Ishikawa (cell line): ENCODE results near the gene ADAM17.

Experiments used
- CEBPB ChIP-seq: IDR thresholded peaks from 2 replicates; pipeline ENCODE4 v1.6.1; 2012
- CREB1 ChIP-seq: IDR thresholded peaks from 2 replicates; pipeline ENCODE4 v1.6.1; 2012; ENCODE audit warnings: low read depth
- EGR1 ChIP-seq: IDR thresholded peaks from 2 replicates; pipeline ENCODE4 v1.6.1; 2012
- EP300 ChIP-seq: IDR thresholded peaks from 2 replicates; pipeline ENCODE4 v1.6.1; 2012; ENCODE audit warnings: borderline replicate concordance
- RAD21 ChIP-seq: IDR thresholded peaks from 2 replicates; pipeline ENCODE4 v1.6.1; 2012; ENCODE audit warnings: low read depth
- TAF1 ChIP-seq: IDR thresholded peaks from 2 replicates; pipeline ENCODE4 v1.6.1; 2012; ENCODE audit warnings: low read depth, mild to moderate bottlenecking
- TCF12 ChIP-seq: IDR thresholded peaks from 2 replicates; pipeline ENCODE4 v1.6.1; 2012; ENCODE audit warnings: low read depth
- YY1 ChIP-seq: IDR thresholded peaks from 2 replicates; pipeline ENCODE4 v1.6.1; 2012; ENCODE audit warnings: low read depth
- TF ChIP-seq, protein P1 (sequence below): IDR thresholded peaks from 2 replicates; pipeline ENCODE4 v1.6.1; 2012; ENCODE audit warnings: low read depth, mild to moderate bottlenecking
- TF ChIP-seq, protein P2 (sequence below): IDR thresholded peaks from 2 replicates; pipeline ENCODE4 v1.6.1; 2012
- TF ChIP-seq, protein P3 (sequence below): IDR thresholded peaks from 2 replicates; pipeline ENCODE4 v1.6.1; 2012

DNA sequence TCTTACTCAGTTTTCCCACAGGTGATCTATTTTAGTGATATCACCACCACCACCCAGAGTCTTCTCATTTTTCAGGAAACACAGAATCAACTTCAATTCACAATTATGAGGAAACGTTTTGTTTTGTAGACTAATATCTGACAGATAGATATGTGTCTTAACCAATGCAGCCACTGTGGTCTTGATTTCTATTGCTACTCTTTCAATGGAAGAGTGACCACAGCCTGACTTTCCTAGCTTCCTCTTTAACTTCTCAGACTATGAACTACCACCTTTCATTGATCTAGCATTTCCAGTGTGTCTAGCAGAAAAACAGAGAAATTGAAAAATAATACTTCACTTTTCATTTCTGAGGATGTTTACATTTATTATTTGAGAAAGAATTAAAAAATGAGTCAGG, 20.5 kb downstream of the ADAM17 start:
- TF ChIP-seq EGR1 (no peak), EP300 (no peak), CREB1 (no peak), YY1 (no peak), RAD21 (no peak), CEBPB (no peak), TCF12 (no peak), TAF1 (no peak)
- TF ChIP-seq, protein P1, sequence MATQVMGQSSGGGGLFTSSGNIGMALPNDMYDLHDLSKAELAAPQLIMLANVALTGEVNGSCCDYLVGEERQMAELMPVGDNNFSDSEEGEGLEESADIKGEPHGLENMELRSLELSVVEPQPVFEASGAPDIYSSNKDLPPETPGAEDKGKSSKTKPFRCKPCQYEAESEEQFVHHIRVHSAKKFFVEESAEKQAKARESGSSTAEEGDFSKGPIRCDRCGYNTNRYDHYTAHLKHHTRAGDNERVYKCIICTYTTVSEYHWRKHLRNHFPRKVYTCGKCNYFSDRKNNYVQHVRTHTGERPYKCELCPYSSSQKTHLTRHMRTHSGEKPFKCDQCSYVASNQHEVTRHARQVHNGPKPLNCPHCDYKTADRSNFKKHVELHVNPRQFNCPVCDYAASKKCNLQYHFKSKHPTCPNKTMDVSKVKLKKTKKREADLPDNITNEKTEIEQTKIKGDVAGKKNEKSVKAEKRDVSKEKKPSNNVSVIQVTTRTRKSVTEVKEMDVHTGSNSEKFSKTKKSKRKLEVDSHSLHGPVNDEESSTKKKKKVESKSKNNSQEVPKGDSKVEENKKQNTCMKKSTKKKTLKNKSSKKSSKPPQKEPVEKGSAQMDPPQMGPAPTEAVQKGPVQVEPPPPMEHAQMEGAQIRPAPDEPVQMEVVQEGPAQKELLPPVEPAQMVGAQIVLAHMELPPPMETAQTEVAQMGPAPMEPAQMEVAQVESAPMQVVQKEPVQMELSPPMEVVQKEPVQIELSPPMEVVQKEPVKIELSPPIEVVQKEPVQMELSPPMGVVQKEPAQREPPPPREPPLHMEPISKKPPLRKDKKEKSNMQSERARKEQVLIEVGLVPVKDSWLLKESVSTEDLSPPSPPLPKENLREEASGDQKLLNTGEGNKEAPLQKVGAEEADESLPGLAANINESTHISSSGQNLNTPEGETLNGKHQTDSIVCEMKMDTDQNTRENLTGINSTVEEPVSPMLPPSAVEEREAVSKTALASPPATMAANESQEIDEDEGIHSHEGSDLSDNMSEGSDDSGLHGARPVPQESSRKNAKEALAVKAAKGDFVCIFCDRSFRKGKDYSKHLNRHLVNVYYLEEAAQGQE = no peak
- TF ChIP-seq, protein P2, sequence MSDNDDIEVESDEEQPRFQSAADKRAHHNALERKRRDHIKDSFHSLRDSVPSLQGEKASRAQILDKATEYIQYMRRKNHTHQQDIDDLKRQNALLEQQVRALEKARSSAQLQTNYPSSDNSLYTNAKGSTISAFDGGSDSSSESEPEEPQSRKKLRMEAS = no peak
- TF ChIP-seq, protein P3, sequence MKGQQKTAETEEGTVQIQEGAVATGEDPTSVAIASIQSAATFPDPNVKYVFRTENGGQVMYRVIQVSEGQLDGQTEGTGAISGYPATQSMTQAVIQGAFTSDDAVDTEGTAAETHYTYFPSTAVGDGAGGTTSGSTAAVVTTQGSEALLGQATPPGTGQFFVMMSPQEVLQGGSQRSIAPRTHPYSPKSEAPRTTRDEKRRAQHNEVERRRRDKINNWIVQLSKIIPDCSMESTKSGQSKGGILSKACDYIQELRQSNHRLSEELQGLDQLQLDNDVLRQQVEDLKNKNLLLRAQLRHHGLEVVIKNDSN = no peak
